SKM-1 (cell line): ENCODE results near the gene MAGI2.

Source experiments
- DNase-seq: peaks from one replicate; lab custom pipeline; 2025; ENCODE audit not compliant: unreplicated experiment; lab: John Stamatoyannopoulos, UW

Gene MAGI2

GRCh38 chr7:78080241-78080640, 1373.2 kb downstream of the MAGI2 start:
- DNase-seq = no peak

DNA sequence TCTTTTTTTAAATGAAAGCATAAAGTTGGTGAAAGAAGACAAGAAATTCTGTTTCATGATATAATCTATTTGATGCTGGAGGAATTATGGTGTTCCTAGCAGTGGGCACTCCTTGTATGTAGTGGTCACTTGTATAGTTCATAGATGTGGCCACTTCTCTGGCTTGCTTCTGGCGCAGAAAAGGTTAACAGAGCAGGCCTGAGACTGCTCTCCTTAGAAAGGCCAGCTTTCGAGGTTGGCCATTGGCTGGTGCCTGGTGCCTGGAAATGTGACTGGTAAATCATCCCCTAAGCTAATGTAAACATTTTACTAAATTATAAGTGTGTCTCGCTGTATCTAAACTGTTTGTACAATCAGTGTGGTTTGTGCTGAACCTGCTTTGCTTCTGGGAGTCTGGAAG, 1378.8 kb downstream of the MAGI2 start:
- no peak for DNase-seq

DNA sequence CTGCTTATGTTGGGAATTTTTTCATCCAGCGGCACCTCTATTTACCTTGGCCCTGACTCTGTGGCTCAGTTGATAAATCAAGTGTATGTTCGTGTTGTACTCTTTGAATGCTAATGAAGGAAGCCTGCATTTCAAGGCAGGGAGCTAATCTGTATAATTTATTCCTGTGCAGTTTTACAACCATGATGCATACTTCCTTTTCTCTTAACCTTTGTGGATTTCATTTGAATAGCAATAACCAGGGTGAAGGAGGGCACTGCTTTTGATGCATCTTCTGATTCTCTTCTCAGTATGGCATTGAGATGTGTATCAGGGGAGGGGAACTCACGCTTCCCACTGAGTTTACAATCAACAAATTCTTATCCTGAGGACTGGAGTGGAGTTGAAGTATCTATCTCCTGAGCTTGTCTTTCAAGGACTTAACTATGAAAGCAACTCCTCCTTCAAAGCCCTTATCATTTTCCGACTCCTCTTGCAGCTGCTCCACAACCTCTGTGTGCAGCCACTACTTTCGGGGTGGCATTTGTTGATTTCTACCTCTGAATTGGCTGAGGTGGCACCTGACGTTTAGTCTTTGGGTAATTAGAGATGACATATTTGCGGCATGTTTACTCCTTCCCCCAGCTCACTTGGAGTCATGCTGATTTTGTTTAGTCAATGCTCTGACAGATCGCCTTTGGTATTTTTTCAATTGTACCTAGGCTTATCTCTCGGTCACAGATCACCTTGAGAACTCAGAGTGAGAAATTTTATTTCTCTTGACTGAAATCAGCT, 1379.7 kb downstream of the MAGI2 start:
- DNase-seq = no peak

- DNase-seq = no peak
Measured at GRCh38 chr7:78072201-78072590, 1381.3 kb downstream of the MAGI2 start.

- no peak for DNase-seq
Measured at GRCh38 chr7:78071491-78072200, 1381.8 kb downstream of the MAGI2 start.

- no peak for DNase-seq
Measured at GRCh38 chr7:78066599-78066998, 1386.9 kb downstream of the MAGI2 start.

GRCh38 chr7:78063758-78064157, 1389.7 kb downstream of the MAGI2 start:
- DNase-seq = no peak

- DNase-seq = no peak
Measured at GRCh38 chr7:78062214-78062613, 1391.3 kb downstream of the MAGI2 start.

DNA sequence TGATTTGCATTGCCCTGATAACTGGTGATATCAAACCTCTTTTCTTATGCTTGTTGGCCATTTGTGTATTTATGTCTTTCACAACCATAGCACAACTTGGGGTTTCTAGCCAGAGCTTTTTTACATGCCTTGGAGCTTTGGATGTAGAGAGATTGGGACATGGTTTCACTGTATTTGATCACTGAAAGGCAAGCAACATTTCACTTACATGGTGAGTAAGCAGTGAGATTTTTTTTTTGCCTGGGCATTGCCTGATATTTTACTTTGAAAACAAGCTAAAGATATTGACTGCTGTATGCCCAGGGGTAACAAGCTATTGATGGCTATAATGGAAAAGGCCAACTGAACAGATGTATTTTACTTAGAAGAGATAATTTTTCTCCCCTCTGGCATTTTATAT, 1395.9 kb downstream of the MAGI2 start:
- no peak for DNase-seq

GRCh38 chr7:78055599-78055998, 1397.9 kb downstream of the MAGI2 start:
- DNase-seq = no peak

- no peak for DNase-seq
Measured at GRCh38 chr7:78055001-78055573, 1398.4 kb downstream of the MAGI2 start.

DNA sequence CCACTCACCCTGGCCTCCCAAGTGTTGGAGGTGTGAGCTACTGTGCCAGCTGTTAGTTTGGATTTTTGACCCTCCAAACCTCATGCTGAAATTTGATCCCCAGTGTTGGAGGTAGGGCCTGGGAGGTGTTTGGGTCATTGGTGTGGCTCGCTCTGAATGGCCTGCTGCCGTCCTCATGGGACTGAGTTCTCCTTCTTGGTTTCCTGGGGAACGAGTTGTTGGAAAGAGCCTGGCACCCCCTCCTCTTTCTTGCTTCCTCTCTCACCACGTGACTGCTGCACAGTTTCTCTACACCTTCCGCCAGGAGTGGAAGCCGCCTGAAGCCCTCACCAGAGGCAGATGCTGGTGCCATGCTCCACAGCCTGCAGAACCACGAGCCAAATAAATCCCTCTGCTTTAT, 1401.4 kb downstream of the MAGI2 start:
- DNase-seq = no peak

DNA sequence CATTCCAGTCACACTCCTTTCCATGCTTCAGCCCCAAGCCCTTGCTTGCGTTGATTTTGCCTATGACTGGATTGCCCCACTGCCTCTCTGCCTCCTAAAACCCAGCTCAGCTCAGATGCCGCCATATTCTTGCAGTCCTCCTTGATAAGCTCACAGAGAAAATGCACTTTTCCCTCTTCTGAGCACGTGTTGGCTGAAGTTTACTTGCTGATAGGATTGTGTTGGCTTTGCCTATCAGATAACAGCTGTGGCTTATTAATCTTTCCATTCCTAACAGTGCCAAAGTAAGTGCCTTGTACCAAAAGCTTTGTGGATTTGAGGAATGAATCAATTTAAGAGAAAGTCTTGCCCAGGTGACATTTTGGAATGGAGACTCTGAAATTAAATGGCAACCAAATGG, 1405.7 kb downstream of the MAGI2 start:
- DNase-seq = no peak

DNA sequence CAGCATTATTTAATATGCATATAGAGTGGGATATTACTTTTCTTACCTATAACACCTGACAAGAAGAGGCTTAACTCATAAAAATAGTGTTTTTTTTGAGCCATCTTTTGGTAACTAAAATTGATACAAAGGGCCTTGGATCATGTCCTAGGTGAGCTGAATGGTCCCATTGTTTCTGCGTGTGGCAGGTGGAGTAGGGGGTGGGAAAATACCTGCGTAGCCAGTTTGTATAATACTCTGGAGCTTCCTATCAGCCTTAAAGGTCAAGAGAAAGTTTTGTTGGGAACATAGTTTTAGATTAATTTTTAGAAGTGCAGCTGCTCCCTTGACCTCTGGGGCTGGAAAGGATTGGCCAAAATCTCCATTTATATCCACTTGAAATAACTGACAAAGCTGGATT, 1410.3 kb downstream of the MAGI2 start:
- DNase-seq = no peak

- DNase-seq = no peak
Measured at GRCh38 chr7:78041423-78041822, 1412.0 kb downstream of the MAGI2 start.

DNA sequence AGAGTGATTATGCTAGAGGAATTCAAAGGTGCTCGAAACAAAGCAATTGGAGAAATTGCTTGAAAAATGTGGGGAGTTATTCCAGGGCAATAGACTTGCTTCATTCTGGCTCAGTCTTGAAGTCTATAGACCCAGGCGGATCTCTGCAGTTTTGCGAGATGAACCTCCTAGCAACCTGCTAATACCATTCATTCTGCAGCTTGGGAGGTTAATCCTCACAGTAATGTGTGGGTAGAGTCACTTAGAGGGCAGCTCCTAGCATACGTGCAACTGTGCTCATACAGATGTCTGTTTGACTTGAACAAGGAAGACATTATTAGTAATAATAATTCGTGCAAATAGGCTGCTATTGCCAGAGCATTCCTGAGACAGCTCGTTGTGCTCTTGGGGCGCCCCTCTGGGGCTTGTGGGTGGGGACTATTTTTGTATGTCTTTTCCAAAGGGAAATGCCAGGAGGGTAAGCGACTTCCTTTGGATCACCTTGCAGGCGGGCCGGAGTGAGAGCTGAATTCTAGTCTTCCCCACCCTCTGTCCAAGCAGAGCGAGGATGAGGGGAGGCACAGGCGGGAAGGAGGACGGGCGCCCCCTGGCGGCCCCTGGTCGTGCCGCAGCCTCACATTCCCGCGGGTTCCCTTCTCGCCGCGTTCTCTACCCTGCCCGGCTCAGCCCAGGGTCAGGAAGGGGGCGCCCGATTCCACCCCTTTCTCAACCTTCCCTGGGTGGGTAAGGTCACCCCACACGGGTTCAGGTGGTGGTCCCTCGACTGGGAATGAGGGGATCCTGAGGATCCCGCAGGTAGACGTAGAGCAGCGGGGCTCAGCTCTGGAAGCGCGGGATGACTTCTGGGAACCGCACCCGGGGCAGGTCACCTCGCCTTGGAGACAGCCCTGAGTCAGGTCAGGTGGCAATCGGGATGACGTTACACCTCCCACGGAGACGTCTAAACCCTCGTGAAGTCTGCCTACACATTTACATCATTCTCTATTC, 1413.4 kb downstream of the MAGI2 start:
- DNase-seq = no peak

DNA sequence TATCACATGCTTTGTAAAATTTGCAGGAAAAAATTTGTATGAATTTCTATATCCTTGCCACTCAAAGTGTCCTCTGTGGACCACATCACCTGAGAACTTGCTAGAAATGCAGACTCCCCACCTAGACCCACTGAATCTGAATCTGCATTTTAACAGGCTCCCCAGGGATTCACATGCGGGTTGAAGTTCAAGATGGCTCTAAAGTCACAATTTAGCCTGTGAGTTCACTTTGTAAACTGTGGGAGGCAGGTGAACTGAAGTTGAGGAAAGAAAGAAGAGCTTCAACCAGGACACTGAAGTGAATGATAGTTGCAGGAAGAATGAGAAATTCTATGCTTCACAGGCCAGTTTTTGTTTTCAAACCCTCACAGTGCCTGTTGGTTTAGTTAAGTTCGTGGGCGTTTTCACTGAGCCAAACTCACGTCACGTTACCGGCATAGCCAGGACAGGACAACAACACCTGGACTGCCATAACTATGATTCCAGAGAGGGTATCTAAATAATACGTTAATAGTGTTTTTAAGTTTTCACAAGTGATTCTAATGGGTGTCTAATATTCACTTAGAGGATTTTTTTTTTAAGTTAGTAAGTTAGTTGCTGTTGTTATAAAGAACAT, 1414.9 kb downstream of the MAGI2 start:
- no peak for DNase-seq

- no peak for DNase-seq
Measured at GRCh38 chr7:78037603-78038002, 1415.9 kb downstream of the MAGI2 start.

- DNase-seq = no peak
Measured at GRCh38 chr7:78033410-78033809, 1420.1 kb downstream of the MAGI2 start.

- DNase-seq = no peak
Measured at GRCh38 chr7:78026492-78026891, 1427.0 kb downstream of the MAGI2 start.

GRCh38 chr7:78024591-78024990, 1428.9 kb downstream of the MAGI2 start:
- no peak for DNase-seq
